Measurements from ENCODE around the gene PCDHGC5. TPM values are rescaled to one million over a fixed set of nuclear protein-coding genes. Genes with fewer than 3 reads are reported as not detected.

The PCDHGC5 gene
- total and polyA plus RNA-seq, 2 donors (not counting 1 experiment from before 2014, with no cell fraction given), result 1.1 to 2.6 TPM

DNA sequence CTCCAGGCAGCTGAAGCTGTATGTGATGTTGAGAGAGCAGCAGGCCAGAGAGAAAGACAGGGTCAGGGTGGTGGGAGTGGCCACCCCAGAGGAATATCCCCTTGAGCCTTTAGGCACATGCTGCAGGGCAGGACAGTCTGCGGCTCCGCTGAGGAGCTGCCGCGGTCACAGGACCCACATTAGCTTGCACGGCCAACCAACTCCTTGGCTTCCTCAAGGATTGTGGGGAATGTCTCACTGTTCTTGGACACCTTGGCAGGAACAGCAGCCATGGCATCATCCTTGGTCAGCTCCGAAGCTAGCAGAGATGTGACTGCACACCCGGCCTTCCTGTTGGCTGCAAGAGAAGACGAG is 27.8 kb downstream of the PCDHGC5 start:
- Histone ChIP-seq H3K4me2 (ENCODE audit: extremely low read depth, insufficient read depth, low read length) (no peak overlapping the region), H3K4me3 (replicated peaks in 1 of 4; ENCODE audit: control extremely low read depth in 1 of 4, insufficient read depth in 1 of 4, low read depth in 3 of 4, low read length in 4 of 4) (no peak overlapping the region), H4K20me1 (ENCODE audit: control insufficient read depth, extremely low read depth, insufficient read depth, low read length) (no peaks in the 10 kb centered on the region), H3K27me3 (ENCODE audit: control insufficient read depth, insufficient read depth, low read length) (no peaks in the 10 kb centered on the region), H3K4me1 (ENCODE audit: control insufficient read depth, extremely low read depth, insufficient read depth, low read length) (peaks cover 71% of the 10 kb centered on the region), H3K9me3 (ENCODE audit: control insufficient read depth, insufficient read depth, low read depth, low read length) (no peaks in the 10 kb centered on the region), H3K27ac (ENCODE audit: insufficient read depth, low read length) (peak overlapping the region; percentile 70), H3K9ac (ENCODE audit: insufficient read depth, low read length) (no peak overlapping the region), H3K36me3 (ENCODE audit: control insufficient read depth, insufficient read depth, low read length) (peaks cover 7% of the 10 kb centered on the region), H3K79me2 (ENCODE audit: control insufficient read depth, insufficient read depth, low read length) (no peaks in the 10 kb centered on the region), H2AFZ (ENCODE audit: low read length) (no peak overlapping the region)
- TF ChIP-seq, protein P1, sequence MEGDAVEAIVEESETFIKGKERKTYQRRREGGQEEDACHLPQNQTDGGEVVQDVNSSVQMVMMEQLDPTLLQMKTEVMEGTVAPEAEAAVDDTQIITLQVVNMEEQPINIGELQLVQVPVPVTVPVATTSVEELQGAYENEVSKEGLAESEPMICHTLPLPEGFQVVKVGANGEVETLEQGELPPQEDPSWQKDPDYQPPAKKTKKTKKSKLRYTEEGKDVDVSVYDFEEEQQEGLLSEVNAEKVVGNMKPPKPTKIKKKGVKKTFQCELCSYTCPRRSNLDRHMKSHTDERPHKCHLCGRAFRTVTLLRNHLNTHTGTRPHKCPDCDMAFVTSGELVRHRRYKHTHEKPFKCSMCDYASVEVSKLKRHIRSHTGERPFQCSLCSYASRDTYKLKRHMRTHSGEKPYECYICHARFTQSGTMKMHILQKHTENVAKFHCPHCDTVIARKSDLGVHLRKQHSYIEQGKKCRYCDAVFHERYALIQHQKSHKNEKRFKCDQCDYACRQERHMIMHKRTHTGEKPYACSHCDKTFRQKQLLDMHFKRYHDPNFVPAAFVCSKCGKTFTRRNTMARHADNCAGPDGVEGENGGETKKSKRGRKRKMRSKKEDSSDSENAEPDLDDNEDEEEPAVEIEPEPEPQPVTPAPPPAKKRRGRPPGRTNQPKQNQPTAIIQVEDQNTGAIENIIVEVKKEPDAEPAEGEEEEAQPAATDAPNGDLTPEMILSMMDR (conservative IDR thresholded peaks at IDR 0.05 in 1 of 2, IDR thresholded peaks at IDR 0.05 in 1 of 2; ENCODE audit: low read depth in 1 of 2, low read length in 2 of 2), result no peak
- TF ChIP-seq EZH2 (IDR thresholded peaks at IDR 0.05; ENCODE audit: low read length, missing control alignments), result no peak
- no peak for DNase-seq (ENCODE audit: low read depth in 2 of 2)

DNA sequence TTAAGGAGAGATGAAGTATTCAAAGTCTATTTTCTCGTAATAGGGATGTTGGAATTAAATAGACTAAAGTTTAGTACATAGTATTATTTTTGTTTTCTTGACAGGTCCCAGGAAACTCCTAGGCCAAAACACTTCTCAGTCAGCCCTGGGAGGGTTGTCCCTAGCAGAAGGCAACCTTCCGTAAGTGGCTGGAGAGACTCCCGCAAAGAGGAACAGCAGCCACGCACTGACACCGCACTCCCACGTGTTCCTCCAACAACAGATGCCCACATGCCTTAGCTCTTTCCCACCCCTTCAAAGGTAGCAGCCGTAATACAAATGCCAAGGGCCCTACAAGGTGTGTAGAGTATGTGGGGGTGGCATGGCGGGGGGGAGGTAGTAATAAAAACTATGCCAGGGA is 28.4 kb downstream of the PCDHGC5 start:
- no peaks in the 10 kb centered on the region for H4K20me1 ChIP-seq (ENCODE audit: control insufficient read depth, extremely low read depth, insufficient read depth, low read length)
- H3K4me3 ChIP-seq (replicated peaks in 1 of 4; ENCODE audit: control extremely low read depth in 1 of 4, insufficient read depth in 1 of 4, low read depth in 3 of 4, low read length in 4 of 4), result no peak overlapping the region
- H3K36me3 ChIP-seq (ENCODE audit: control insufficient read depth, insufficient read depth, low read length), result peaks cover 2% of the 10 kb centered on the region
- H2AFZ ChIP-seq (ENCODE audit: low read length), result no peak overlapping the region
- no peak overlapping the region for H3K4me2 ChIP-seq (ENCODE audit: extremely low read depth, insufficient read depth, low read length)
- DNase-seq (ENCODE audit: low read depth in 2 of 2), result no peak
- TF ChIP-seq, protein P1 (conservative IDR thresholded peaks at IDR 0.05 in 1 of 2, IDR thresholded peaks at IDR 0.05 in 1 of 2; ENCODE audit: low read depth in 1 of 2, low read length in 2 of 2), result no peak
- H3K27ac ChIP-seq (ENCODE audit: insufficient read depth, low read length), result peak overlapping the region; percentile 70
- H3K27me3 ChIP-seq (ENCODE audit: control insufficient read depth, insufficient read depth, low read length), result no peaks in the 10 kb centered on the region
- H3K79me2 ChIP-seq (ENCODE audit: control insufficient read depth, insufficient read depth, low read length), result no peaks in the 10 kb centered on the region
- H3K9ac ChIP-seq (ENCODE audit: insufficient read depth, low read length), result no peak overlapping the region
- peaks cover 73% of the 10 kb centered on the region for H3K4me1 ChIP-seq (ENCODE audit: control insufficient read depth, extremely low read depth, insufficient read depth, low read length)
- H3K9me3 ChIP-seq (ENCODE audit: control insufficient read depth, insufficient read depth, low read depth, low read length), result no peaks in the 10 kb centered on the region

DNA sequence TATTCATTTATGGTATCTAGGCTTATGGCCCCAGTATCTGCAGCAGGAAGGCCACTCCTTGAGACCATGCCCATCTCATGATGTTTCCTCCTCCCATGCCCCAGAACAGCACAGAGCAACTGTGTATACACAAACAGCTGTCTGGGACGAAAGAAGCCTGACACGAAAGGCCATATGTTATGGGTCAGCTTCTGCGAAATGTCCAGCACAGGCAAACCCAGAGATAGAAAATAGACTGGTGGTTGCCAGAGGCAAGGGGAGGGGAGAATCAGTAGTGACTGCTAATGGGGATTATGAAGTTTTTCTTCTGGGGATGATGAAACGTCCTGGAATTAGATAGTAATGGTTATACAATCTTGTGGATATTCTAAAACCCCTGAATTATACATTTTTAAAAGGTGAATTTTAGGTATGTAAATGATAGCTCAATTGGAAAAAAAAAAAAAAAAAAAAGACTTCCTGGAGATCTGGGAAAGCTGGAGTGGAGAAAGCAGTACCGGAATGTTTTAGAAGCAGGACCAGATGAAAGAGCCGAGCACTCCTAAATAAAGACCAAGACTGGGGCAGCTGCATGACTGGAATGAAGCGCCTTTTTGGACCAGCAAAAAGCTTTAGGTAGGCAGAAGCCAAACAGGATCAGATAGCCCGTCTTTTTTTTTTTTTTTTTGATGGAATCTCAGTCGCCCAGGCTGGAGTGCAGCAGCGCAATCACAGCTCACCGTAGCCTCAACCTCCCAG is 29.2 kb downstream of the PCDHGC5 start:
- Histone ChIP-seq H2AFZ (ENCODE audit: low read length) (no peak overlapping the region), H3K9ac (ENCODE audit: insufficient read depth, low read length) (no peak overlapping the region), H3K27ac (ENCODE audit: insufficient read depth, low read length) (peak overlapping the region; percentile 70), H3K9me3 (ENCODE audit: control insufficient read depth, insufficient read depth, low read depth, low read length) (no peaks in the 10 kb centered on the region), H3K4me1 (ENCODE audit: control insufficient read depth, extremely low read depth, insufficient read depth, low read length) (peaks cover 75% of the 10 kb centered on the region), H4K20me1 (ENCODE audit: control insufficient read depth, extremely low read depth, insufficient read depth, low read length) (no peaks in the 10 kb centered on the region), H3K4me3 (replicated peaks in 1 of 4; ENCODE audit: control extremely low read depth in 1 of 4, insufficient read depth in 1 of 4, low read depth in 3 of 4, low read length in 4 of 4) (no peak overlapping the region), H3K4me2 (ENCODE audit: extremely low read depth, insufficient read depth, low read length) (no peak overlapping the region), H3K79me2 (ENCODE audit: control insufficient read depth, insufficient read depth, low read length) (no peaks in the 10 kb centered on the region), H3K36me3 (ENCODE audit: control insufficient read depth, insufficient read depth, low read length) (no peaks in the 10 kb centered on the region), H3K27me3 (ENCODE audit: control insufficient read depth, insufficient read depth, low read length) (no peaks in the 10 kb centered on the region)
- DNase-seq (ENCODE audit: low read depth in 2 of 2), result peak in 1 of 2 donors; percentile 95
- TF ChIP-seq, protein P1 (conservative IDR thresholded peaks at IDR 0.05 in 1 of 2, IDR thresholded peaks at IDR 0.05 in 1 of 2; ENCODE audit: low read depth in 1 of 2, low read length in 2 of 2), result no peak
- no peak for TF ChIP-seq EZH2 (IDR thresholded peaks at IDR 0.05; ENCODE audit: low read length, missing control alignments)

Data from fibroblast of lung (primary cell).